ENCODE measurements around the gene SLC27A5. TPM values are rescaled to one million over a fixed set of nuclear protein-coding genes. Genes with fewer than 3 reads are reported as not detected.
"Not testable (repeated sequence)": the region's sequence is repeated elsewhere in the genome, so short reads cannot be mapped to it uniquely, and the experiment has no call there.

The SLC27A5 gene
- total RNA-seq, 1 experiment from 2014 or later = 0.55 TPM

DNA sequence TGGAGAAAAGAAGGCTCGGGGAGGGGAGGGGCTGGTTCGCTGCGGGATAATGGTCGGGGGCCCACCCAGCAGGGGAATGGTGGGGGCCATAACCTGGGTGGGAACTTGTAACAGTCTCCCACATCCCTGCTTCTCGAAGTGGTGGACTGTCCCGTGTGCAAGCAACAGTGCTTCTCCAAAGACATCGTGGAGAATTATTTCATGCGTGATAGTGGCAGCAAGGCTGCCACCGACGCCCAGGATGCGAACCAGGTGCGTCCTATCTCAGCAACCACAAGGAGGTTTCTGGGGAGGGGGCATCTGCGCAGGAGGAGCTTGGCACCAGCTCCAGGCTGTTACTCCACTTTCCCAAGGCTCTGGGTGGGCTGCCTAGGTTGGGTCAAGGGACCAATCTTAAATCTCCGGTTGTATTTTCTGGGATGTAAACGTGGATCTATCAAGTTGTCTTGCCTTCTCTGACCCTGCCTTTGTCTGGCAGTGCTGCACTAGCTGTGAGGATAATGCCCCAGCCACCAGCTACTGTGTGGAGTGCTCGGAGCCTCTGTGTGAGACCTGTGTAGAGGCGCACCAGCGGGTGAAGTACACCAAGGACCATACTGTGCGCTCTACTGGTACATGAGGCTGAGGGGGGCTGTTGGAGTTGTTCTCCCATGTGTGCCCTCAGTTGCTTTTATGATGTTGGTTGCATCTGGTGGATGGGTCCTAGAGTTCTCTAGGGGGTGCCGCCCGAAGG lies 33.7 kb upstream of the SLC27A5 start:
- Histone ChIP-seq H3K27me3 (replicated peaks) (no peaks in the 10 kb centered on the region), H3K27ac (peak overlapping the region; percentile 28; the same call in 1 of the 2 replicates), H3K4me1 (replicated peaks) (peaks cover 16% of the 10 kb centered on the region), H3K4me3 (peak overlapping the region; percentile 99), H3K9me3 (replicated peaks) (peaks cover 4% of the 10 kb centered on the region), H3K36me3 (peaks cover 57% of the 10 kb centered on the region)
- no peak for DNase-seq (ENCODE audit: low read depth in 1 of 2, low spot score in 2 of 2)

DNA sequence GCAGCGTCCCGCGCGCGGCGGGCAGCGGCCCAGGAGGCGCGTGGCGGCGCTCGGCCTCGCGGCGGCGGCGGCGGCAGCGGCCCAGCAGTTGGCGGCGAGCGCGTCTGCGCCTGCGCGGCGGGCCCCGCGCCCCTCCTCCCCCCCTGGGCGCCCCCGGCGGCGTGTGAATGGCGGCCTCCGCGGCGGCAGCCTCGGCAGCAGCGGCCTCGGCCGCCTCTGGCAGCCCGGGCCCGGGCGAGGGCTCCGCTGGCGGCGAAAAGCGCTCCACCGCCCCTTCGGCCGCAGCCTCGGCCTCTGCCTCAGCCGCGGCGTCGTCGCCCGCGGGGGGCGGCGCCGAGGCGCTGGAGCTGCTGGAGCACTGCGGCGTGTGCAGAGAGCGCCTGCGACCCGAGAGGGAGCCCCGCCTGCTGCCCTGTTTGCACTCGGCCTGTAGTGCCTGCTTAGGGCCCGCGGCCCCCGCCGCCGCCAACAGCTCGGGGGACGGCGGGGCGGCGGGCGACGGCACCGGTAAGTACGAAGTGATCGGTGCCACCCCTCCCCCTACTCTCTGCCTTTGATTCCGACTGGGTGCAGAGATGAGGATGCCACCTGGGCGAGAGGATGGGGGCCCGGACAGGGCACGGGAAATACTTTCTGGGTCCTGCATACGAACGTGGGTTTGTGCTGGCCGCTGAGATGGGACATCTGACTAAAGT lies 32.9 kb upstream of the SLC27A5 start:
- Histone ChIP-seq H3K9me3 (replicated peaks) (peaks cover 4% of the 10 kb centered on the region), H3K4me1 (replicated peaks) (peaks cover 16% of the 10 kb centered on the region), H3K36me3 (peaks cover 50% of the 10 kb centered on the region), H3K27me3 (replicated peaks) (no peaks in the 10 kb centered on the region), H3K4me3 (peak overlapping the region; percentile 99), H3K27ac (peak overlapping the region; percentile 55)
- peak; percentile 27 to 67 for DNase-seq (ENCODE audit: low read depth in 1 of 2, low spot score in 2 of 2)

DNA sequence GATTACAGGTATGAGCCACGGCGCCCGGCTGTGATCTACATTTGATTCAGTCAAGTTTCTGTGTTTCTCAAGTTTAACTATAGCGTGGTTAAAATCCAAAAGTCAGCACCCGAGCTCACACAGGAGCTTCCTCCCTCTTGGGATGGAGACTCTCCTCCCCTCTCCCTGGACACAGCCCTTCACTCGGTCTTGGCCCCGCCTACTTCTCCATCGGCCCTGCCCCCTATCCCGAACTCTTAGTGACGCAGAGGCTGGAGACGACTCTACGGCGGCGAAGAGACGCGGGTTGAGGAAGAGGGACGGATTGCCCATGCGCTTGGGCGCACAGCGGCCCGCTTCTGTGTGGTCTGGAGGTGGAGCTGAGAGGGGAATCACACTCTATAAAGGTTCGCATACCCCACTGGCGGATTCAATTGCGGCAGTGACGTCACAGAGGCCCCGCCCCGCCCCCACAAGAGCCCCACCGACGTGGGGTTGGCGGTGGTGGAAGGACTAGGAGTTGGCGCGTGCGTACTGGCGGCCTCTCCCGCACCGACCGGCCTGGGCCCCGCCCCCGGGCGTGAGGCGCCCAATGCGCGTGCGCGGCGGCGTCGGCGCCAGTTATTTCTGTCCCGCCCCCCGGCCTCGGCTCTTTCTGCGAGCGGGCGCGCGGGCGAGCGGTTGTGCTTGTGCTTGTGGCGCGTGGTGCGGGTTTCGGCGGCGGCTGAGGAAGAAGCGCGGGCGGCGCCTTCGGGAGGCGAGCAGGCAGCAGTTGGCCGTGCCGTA lies 32.2 kb upstream of the SLC27A5 start, which contains the start of gene TRIM28:
Gene TRIM28 (plus strand): TSS at position 239 of the 765 bp plus-strand sequence. CDS start 694 bp downstream, outside the sequence.
- peaks cover 43% of the 10 kb centered on the region for H3K36me3 ChIP-seq
- peak within 1 kb of the TSS; percentile 99 for H3K4me3 ChIP-seq
- peak; percentile 99 to 100 for DNase-seq (ENCODE audit: low read depth in 1 of 2, low spot score in 2 of 2)
- peaks cover 16% of the 10 kb centered on the region for H3K4me1 ChIP-seq (replicated peaks)
- no peaks in the 10 kb centered on the region for H3K27me3 ChIP-seq (replicated peaks)
- H3K9me3 ChIP-seq (replicated peaks) = peaks cover 4% of the 10 kb centered on the region
- H3K27ac ChIP-seq = peak within 1 kb of the TSS; percentile 55

DNA sequence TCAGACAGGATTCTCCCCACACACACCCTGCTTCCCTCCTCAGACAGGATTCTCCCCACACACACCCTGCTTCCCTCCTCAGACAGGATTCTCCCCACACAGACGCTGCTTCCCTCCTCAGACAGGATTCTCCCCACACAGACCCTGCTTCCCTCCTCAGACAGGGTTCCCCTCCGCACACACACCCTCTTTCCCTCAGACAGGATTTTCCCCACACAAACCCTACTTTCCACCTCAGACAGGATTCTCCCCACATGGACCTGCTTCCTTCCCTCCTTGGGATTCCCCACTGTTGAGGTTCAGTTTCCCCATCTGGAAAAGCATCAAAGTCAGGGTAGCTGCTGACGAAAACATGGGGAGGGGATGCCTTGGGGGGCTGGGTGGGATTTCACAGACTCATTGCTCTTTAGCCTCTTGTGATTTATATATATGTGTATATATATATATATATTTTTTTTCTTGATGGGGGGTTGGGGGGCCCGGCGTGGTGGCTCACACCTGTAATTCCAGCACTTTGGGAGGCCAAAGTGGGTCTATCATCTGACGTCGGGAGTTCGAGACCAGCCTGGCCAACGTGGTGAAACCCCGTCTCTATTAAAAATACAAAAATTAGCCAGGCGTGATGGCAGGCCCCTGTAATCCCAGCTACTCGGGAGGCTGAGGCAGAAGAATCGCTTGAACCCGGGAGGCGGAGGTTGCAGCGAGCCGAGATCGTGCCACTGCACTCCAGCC lies 31.0 kb upstream of the SLC27A5 start:
- not testable (repeated sequence) for H3K27me3 ChIP-seq (replicated peaks); H3K27ac ChIP-seq; H3K9me3 ChIP-seq (replicated peaks); DNase-seq (ENCODE audit: low read depth in 1 of 2, low spot score in 2 of 2); H3K4me3 ChIP-seq
- Histone ChIP-seq H3K4me1 (replicated peaks) (peaks cover 16% of the 10 kb centered on the region), H3K36me3 (peaks cover 31% of the 10 kb centered on the region)

DNA sequence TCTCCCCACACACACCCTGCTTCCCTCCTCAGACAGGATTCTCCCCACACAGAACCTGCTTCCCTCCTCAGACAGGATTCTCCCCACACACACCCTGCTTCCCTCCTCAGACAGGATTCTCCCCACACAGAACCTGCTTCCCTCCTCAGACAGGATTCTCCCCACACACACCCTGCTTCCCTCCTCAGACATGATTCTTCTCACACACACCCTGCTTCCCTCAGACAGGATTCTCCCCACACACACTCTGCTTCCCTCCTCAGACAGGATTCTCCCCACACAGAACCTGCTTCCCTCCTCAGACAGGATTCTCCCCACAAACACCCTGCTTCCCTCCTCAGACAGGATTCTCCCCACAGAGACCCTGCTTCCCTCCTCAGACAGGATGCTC lies 27.4 kb upstream of the SLC27A5 start:
- peaks cover 16% of the 10 kb centered on the region for H3K27me3 ChIP-seq (replicated peaks)
- not testable (repeated sequence) for H3K9me3 ChIP-seq (replicated peaks); DNase-seq (ENCODE audit: low read depth in 1 of 2, low spot score in 2 of 2); H3K4me3 ChIP-seq; H3K4me1 ChIP-seq (replicated peaks); H3K36me3 ChIP-seq; H3K27ac ChIP-seq

DNA sequence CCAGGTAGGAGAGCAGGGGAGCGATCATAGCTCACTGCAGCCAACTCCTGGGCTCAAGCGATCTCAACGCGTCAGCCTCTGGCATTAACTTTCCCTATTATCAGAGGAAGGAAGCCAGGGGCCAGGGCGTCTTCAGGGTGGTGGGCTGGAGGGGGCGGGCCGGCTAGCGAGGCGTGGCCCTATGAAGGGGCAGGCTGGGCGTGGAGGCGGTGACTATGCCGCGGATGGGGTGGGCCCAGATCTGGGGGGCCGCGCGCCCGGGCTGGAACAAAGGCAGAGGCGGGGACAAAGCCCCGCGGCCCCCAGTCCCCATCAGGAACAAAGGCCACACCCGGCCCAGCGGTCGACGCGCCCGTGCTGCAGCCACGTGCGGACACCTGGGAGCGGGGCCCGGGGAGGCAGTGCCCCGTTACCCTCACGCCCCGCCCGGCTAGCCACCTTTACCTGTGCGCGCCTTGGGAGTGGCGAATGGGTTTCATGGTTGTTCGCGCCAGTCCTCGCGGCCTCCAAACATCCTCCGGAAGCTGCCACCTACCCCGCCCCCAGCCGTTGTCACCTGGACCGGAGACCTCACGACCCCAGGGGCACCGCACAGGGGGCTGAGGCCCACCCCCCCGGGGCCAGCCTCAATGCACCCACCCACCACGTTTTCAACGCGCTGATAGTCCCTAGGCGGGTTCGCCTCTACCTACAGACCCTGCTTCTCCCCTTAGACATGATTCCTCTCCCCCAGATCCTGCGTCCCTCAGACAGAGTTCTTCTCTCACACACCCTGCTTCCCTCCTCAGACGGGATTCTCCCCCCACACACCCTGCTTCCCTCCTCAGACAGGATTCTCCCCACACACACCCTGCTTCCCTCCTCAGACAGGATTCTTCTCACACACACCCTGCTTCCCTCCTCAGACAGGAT lies 26.7 kb upstream of the SLC27A5 start:
- no peak for DNase-seq (ENCODE audit: low read depth in 1 of 2, low spot score in 2 of 2)
- Histone ChIP-seq H3K4me3 (no peak overlapping the region), H3K4me1 (replicated peaks) (peaks cover 3% of the 10 kb centered on the region; the same call in 1 of the 2 replicates), H3K36me3 (no peaks in the 10 kb centered on the region), H3K27me3 (replicated peaks) (peaks cover 16% of the 10 kb centered on the region), H3K9me3 (replicated peaks) (0 out of 2 replicates have a peak, but pooled peaks cover 3% of the 10 kb centered on the region), H3K27ac (no peak overlapping the region)

DNA sequence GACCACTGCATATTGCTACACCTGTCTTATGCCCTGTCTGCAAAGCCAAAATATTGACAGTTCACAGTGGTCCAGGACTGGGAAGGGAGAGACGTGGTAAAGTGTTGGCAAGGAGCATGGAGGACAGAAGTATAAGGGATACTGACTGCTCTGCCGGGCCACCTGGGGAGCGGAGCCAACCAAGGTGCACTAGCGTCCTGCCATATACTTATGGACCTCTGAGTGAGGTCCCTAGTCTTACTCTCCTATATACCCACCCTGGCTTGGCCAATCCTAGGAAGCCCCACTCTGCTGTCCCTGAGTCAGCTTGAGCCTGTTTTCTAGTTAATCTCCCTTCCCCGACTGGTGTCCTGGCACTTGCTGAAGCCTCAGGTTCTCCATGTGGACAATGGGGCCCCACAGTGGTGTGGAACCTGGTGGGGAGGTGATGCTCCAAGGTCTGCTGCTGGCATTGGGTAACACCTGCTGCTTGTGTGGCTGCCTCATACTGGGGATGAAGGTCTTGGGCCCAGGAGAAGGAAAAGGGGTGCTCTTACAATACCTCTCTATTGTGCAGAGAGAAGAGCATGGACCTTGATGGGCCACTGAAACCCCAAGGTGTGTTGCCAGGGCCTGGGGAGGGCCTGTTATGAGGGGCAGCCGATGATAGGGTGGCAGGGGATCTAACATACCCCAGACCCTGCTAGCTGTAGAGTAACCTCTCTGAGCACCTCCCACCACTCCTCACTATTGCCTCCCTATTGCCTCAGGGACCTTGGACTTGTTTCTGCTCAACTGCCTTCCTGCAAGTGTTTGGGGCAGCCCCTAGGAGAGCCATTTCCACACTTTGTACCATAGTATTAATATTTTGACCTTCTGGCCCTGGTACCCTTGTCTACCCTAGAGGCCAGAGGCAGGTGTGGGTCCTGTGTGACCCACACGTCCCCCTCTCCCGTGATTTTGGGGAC lies 25.3 kb upstream of the SLC27A5 start:
- DNase-seq (ENCODE audit: low read depth in 1 of 2, low spot score in 2 of 2) = no peak
- Histone ChIP-seq H3K4me3 (no peak overlapping the region), H3K4me1 (replicated peaks) (no peaks in the 10 kb centered on the region), H3K27ac (no peak overlapping the region), H3K27me3 (replicated peaks) (peaks cover 22% of the 10 kb centered on the region), H3K36me3 (no peaks in the 10 kb centered on the region), H3K9me3 (replicated peaks) (0 out of 2 replicates have a peak, but pooled peaks cover 3% of the 10 kb centered on the region)

DNA sequence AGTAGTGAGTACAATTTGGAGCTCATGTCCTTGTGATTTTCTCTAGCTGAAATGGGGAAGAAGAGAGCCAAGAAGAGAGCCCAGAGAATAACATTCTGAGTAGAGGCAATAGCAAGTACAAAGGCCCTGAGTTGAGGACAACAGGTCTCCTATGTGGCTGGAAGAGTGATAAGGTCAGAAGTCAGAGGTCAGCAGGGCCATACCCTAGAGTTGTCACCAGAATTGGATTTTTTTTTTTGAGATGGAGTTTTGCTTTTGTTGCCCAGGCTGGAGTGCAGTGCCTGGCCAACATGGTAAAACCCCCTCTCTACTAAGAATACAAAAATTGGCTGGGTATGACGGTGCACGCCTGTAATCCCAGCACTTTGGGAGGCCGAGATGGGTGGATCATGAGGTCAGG lies 24.1 kb upstream of the SLC27A5 start:
- no peaks in the 10 kb centered on the region for H3K4me1 ChIP-seq (replicated peaks)
- no peaks in the 10 kb centered on the region for H3K36me3 ChIP-seq
- no peak overlapping the region for H3K27ac ChIP-seq
- DNase-seq (ENCODE audit: low read depth in 1 of 2, low spot score in 2 of 2) = no peak
- 0 out of 2 replicates have a peak, but pooled peaks cover 3% of the 10 kb centered on the region for H3K9me3 ChIP-seq (replicated peaks)
- no peak overlapping the region for H3K4me3 ChIP-seq
- peaks cover 32% of the 10 kb centered on the region for H3K27me3 ChIP-seq (replicated peaks)

DNA sequence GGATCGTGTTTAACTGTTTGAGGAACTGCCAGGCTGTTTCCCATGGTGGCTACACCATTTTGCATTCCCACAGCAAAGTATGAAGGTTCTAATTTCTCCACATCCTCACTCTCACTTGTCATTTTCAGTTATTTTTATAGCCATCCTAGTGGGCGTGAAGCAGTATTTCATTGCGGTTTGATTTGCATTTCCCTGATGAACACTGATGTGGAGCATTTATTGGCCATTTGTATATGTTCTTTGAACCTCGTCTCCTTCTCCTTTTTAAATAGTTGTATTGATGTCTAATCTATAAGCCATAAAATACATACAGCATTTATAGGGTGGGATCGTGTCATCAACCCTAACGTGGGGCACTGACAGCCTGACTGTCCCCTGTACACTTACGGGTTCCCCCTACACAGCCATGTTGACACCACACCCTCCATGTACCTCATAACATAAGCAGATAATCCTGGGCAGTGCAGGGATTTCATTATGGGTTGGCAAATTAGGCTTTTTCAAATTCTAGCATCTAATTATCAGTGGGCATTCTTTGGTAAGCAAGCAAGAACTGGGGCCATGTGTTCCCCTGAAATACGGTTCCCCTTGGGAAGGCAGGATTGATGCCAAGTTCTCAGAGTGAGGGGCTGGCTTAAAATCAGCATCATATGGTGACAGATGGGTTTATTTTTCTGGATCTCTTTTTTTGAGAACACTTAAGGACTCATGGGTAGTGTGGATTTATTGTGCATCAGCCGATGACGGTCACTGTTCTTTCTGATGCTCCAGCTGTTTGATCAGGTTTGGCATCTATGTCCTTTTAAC lies 19.4 kb upstream of the SLC27A5 start:
- 0 out of 2 replicates have a peak, but pooled peaks cover 3% of the 10 kb centered on the region for H3K9me3 ChIP-seq (replicated peaks)
- peaks cover 22% of the 10 kb centered on the region for H3K27me3 ChIP-seq (replicated peaks)
- H3K27ac ChIP-seq = no peak overlapping the region
- no peaks in the 10 kb centered on the region for H3K36me3 ChIP-seq
- H3K4me3 ChIP-seq = no peak overlapping the region
- DNase-seq (ENCODE audit: low read depth in 1 of 2, low spot score in 2 of 2) = no peak
- H3K4me1 ChIP-seq (replicated peaks) = no peaks in the 10 kb centered on the region

DNA sequence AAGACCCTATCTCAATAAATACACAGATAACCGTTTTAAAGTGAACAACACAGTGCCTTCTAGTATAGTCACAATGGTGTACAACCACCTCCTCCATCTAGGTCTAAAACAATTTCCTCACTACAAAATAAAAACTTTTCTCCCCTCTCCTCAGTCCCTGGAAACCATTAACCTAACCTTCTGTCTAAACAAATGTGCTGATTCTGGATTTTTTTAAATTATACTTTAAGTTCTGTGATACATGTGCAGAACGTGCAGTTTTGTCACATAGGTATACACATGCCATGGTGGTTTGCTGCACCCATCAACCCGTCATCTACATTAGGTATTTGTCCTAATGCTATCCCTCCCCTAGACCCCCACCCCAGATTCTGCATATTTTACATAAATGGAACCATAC lies 17.6 kb upstream of the SLC27A5 start:
- DNase-seq (ENCODE audit: low read depth in 1 of 2, low spot score in 2 of 2) = no peak
- Histone ChIP-seq H3K27me3 (replicated peaks) (peaks cover 18% of the 10 kb centered on the region), H3K4me3 (no peak overlapping the region), H3K9me3 (replicated peaks) (0 out of 2 replicates have a peak, but pooled peaks cover 3% of the 10 kb centered on the region), H3K27ac (no peak overlapping the region), H3K4me1 (replicated peaks) (no peaks in the 10 kb centered on the region), H3K36me3 (no peaks in the 10 kb centered on the region)

DNA sequence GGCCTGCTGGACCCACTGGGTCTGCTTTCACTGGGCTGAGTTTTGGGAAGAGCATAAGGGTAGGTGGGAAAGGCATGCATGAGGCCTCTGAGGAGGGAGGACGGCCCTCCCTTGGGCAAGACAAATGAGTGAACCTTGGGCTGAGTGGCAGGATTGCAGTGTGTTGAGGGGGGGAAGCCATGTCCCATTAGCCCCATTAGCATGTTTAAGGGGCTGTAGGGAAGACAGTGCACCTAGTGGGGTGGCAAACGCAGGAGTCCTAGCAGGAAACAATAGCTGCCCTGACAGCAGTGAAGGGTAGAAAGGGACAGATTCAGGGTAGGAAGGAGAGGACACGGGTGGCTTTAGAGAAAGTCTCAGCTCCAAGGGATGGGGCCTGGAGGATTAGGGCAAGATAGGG lies 10.9 kb upstream of the SLC27A5 start:
- no peak for DNase-seq (ENCODE audit: low read depth in 1 of 2, low spot score in 2 of 2)
- Histone ChIP-seq H3K4me1 (replicated peaks) (peaks cover 9% of the 10 kb centered on the region), H3K9me3 (replicated peaks) (no peaks in the 10 kb centered on the region), H3K4me3 (no peak overlapping the region), H3K27me3 (replicated peaks) (no peaks in the 10 kb centered on the region), H3K27ac (no peak overlapping the region), H3K36me3 (0 out of 2 replicates have a peak, but pooled peaks cover 4% of the 10 kb centered on the region)

Data from SJSA1 (cell line).